ENCODE measurements around the gene BATF. TPM values are rescaled to one million over a fixed set of nuclear protein-coding genes. Genes with fewer than 3 reads are reported as not detected.

Gene BATF
- total RNA-seq, 1 experiment from 2014 or later: not detected

DNA sequence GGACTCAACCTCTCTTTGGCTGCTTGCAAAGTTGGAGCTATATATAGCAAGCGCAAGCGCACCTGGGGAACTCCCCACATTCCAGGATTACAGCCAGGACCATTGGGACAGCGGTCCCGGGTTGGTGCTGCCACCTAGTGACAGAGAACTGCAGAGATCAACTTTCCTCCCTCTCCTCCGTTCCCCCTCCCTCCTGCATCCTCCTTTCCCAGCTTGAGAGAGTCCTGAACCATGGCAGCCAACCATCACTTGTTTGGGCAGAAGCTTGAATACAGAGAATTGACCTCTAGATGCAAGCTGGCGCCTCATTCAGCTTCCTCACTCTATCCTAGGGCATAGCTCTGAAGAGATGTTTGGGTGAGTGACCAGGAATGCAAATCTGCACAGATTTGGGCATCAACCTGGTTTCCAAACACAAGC, 38.8 kb downstream of the BATF start:
- peak; percentile 97 for ATAC-seq
- H3K27ac ChIP-seq (ENCODE audit: low read length): no peak overlapping the region
- no peak for TF ChIP-seq SIN3A (IDR thresholded peaks at IDR 0.05; ENCODE audit: borderline replicate concordance, insufficient read depth, low read depth, low read length)
- TF ChIP-seq, protein P1, sequence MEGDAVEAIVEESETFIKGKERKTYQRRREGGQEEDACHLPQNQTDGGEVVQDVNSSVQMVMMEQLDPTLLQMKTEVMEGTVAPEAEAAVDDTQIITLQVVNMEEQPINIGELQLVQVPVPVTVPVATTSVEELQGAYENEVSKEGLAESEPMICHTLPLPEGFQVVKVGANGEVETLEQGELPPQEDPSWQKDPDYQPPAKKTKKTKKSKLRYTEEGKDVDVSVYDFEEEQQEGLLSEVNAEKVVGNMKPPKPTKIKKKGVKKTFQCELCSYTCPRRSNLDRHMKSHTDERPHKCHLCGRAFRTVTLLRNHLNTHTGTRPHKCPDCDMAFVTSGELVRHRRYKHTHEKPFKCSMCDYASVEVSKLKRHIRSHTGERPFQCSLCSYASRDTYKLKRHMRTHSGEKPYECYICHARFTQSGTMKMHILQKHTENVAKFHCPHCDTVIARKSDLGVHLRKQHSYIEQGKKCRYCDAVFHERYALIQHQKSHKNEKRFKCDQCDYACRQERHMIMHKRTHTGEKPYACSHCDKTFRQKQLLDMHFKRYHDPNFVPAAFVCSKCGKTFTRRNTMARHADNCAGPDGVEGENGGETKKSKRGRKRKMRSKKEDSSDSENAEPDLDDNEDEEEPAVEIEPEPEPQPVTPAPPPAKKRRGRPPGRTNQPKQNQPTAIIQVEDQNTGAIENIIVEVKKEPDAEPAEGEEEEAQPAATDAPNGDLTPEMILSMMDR (IDR thresholded peaks at IDR 0.05): peak; percentile 86

DNA sequence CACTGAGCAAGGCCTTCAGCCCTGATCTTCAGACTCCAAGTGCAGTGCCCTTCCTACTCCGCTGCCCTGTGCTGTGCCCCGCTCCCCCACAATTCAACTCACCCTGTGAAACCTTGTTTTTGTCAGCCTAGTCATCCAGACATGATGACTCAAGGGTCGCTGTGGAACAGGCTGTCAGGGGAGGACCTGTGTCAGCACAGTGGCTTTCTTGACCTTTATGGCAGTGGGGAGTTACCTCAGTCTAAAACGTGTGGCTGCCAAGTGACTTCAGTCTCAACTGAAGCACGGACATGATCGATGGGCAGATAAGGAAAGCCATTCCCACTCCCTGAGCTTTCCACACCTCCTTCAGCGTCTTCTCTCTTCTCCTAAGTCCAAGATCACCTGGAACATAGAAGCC, 39.8 kb downstream of the BATF start:
- Histone ChIP-seq H3K4me1 (ENCODE audit: control insufficient read depth, insufficient read depth, low read length) (peaks cover 4% of the 10 kb centered on the region; the same call in 1 of the 2 replicates), H3K36me3 (ENCODE audit: control insufficient read depth, insufficient read depth, low read length) (no peaks in the 10 kb centered on the region), H3K4me3 (ENCODE audit: low read depth in 2 of 2, low read length in 2 of 2) (no peak overlapping the region), H3K27me3 (ENCODE audit: control insufficient read depth, insufficient read depth, low read length) (no peaks in the 10 kb centered on the region), H3K27ac (ENCODE audit: low read length) (no peak overlapping the region), H3K9me3 (ENCODE audit: control insufficient read depth, insufficient read depth, low read depth, low read length) (no peaks in the 10 kb centered on the region)
- DNase-seq (ENCODE audit: low read depth, low spot score) (no peak), ATAC-seq (no peak)
- in situ Hi-C loops (cut with HindIII; ENCODE audit: low pct_unique_long_range_greater_than_20kb, low sequenced_read_pairs): no loop called here
- intact Hi-C loops (cut with micrococcal nuclease; ENCODE audit: unreplicated experiment): no loop called here
- ChIA-PET POLR2A (interaction anchor here (0.7 kb wide), 1 partner anchor 11 kb away, joined by 6 read pairs; no protein-coding TSS in a partner anchor), CTCF (interaction anchor here (2.3 kb wide), 1 partner anchor 15 kb away, joined by 6 read pairs; no protein-coding TSS in a partner anchor)
- TF ChIP-seq, protein P1 (IDR thresholded peaks at IDR 0.05): no peak
- TF ChIP-seq POLR2AphosphoS5 (IDR thresholded peaks at IDR 0.05; ENCODE audit: low read depth, low read length) (no peak), SIN3A (IDR thresholded peaks at IDR 0.05; ENCODE audit: borderline replicate concordance, insufficient read depth, low read depth, low read length) (no peak)
- BruUV-seq (replicated peaks): no TSS peak

More for the DNA sequence above, 38.8 kb downstream of the BATF start:
- intact Hi-C loops (cut with micrococcal nuclease; ENCODE audit: unreplicated experiment) (loop anchor here (2.0 kb wide), 1 partner anchor 254 kb away; no protein-coding TSS in a partner anchor), in situ Hi-C loops (cut with HindIII; ENCODE audit: low pct_unique_long_range_greater_than_20kb, low sequenced_read_pairs) (no loop called here)
- ChIA-PET POLR2A (no interaction called here), CTCF (interaction anchor here (0.6 to 2.3 kb wide), 6 partner anchors 16 to 429 kb away, joined by 4 to 15 read pairs (median 6); no protein-coding TSS in a partner anchor)
- H3K4me3 ChIP-seq (ENCODE audit: low read depth in 2 of 2, low read length in 2 of 2): no peak overlapping the region
- peaks cover 4% of the 10 kb centered on the region; the same call in 1 of the 2 replicates for H3K9me3 ChIP-seq (ENCODE audit: control insufficient read depth, insufficient read depth, low read depth, low read length)
- no peaks in the 10 kb centered on the region for H3K36me3 ChIP-seq (ENCODE audit: control insufficient read depth, insufficient read depth, low read length)
- DNase-seq (ENCODE audit: low read depth, low spot score): peak; percentile 78
- H3K4me1 ChIP-seq (ENCODE audit: control insufficient read depth, insufficient read depth, low read length): peaks cover 4% of the 10 kb centered on the region; the same call in 1 of the 2 replicates
- no peaks in the 10 kb centered on the region for H3K27me3 ChIP-seq (ENCODE audit: control insufficient read depth, insufficient read depth, low read length)
- BruUV-seq (replicated peaks): no TSS peak

DNA sequence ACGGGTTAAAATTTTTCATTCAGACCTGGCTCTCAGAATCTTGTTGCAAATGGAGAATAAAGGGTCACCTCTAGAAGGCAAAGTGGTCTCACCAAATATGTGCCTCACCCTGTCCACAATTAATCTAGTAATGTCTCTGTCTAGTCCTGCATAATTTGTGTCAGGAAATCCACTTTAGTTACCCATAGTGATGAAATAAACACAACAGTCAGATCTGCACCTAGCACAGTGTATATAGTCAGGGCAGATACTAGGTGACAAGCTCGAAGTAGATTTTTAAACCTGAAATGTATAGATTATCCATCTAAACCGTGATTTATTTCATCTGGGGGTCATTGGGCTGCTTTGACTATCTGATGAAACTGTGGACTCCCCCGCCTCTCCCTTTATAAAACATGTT, 40.2 kb downstream of the BATF start:
- Histone ChIP-seq H3K9me3 (ENCODE audit: control insufficient read depth, insufficient read depth, low read depth, low read length) (no peaks in the 10 kb centered on the region), H3K4me3 (ENCODE audit: low read depth in 2 of 2, low read length in 2 of 2) (no peak overlapping the region), H3K27me3 (ENCODE audit: control insufficient read depth, insufficient read depth, low read length) (no peaks in the 10 kb centered on the region), H3K27ac (ENCODE audit: low read length) (no peak overlapping the region), H3K4me1 (ENCODE audit: control insufficient read depth, insufficient read depth, low read length) (peaks cover 4% of the 10 kb centered on the region; the same call in 1 of the 2 replicates), H3K36me3 (ENCODE audit: control insufficient read depth, insufficient read depth, low read length) (no peaks in the 10 kb centered on the region)
- TF ChIP-seq TCF7L2 (IDR thresholded peaks at IDR 0.05; ENCODE audit: low read depth, low read length): no peak
- TF ChIP-seq, protein P1 (IDR thresholded peaks at IDR 0.05): no peak
- TF ChIP-seq POLR2AphosphoS5 (IDR thresholded peaks at IDR 0.05; ENCODE audit: low read depth, low read length): no peak
- TF ChIP-seq, protein P2, sequence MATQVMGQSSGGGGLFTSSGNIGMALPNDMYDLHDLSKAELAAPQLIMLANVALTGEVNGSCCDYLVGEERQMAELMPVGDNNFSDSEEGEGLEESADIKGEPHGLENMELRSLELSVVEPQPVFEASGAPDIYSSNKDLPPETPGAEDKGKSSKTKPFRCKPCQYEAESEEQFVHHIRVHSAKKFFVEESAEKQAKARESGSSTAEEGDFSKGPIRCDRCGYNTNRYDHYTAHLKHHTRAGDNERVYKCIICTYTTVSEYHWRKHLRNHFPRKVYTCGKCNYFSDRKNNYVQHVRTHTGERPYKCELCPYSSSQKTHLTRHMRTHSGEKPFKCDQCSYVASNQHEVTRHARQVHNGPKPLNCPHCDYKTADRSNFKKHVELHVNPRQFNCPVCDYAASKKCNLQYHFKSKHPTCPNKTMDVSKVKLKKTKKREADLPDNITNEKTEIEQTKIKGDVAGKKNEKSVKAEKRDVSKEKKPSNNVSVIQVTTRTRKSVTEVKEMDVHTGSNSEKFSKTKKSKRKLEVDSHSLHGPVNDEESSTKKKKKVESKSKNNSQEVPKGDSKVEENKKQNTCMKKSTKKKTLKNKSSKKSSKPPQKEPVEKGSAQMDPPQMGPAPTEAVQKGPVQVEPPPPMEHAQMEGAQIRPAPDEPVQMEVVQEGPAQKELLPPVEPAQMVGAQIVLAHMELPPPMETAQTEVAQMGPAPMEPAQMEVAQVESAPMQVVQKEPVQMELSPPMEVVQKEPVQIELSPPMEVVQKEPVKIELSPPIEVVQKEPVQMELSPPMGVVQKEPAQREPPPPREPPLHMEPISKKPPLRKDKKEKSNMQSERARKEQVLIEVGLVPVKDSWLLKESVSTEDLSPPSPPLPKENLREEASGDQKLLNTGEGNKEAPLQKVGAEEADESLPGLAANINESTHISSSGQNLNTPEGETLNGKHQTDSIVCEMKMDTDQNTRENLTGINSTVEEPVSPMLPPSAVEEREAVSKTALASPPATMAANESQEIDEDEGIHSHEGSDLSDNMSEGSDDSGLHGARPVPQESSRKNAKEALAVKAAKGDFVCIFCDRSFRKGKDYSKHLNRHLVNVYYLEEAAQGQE (IDR thresholded peaks at IDR 0.05; ENCODE audit: insufficient read depth in 1 of 2, low read depth in 2 of 2, low read length in 1 of 2): no peak
- TF ChIP-seq SIN3A (IDR thresholded peaks at IDR 0.05; ENCODE audit: borderline replicate concordance, insufficient read depth, low read depth, low read length): no peak
- DNase-seq (ENCODE audit: low read depth, low spot score): no peak
- BruUV-seq (replicated peaks): no TSS peak
- in situ Hi-C loops (cut with HindIII; ENCODE audit: low pct_unique_long_range_greater_than_20kb, low sequenced_read_pairs) (no loop called here), intact Hi-C loops (cut with micrococcal nuclease; ENCODE audit: unreplicated experiment) (no loop called here)
- ChIA-PET POLR2A (interaction anchor here (0.7 kb wide), 1 partner anchor 11 kb away, joined by 6 read pairs; no protein-coding TSS in a partner anchor), CTCF (interaction anchor here (2.3 kb wide), 1 partner anchor 15 kb away, joined by 6 read pairs; no protein-coding TSS in a partner anchor)
- no peak for ATAC-seq
